GM18502 (cell line): ENCODE results near the gene PVALB.

Experiments
- ATAC-seq: cut with Tn5 transposase; IDR thresholded peaks from one replicate; pipeline ENCODE4 v1.9.1; 2021; ENCODE audit warnings: mild to moderate bottlenecking; ENCODE audit not compliant: unreplicated experiment, poor library complexity

Gene PVALB

GRCh38 chr22:36775964-36776669 lies 40.7 kb downstream of the PVALB start, which contains the start of gene IFT27:
TSS of gene IFT27 (minus strand) at chr22:36776119. CDS start at chr22:36775707, 412 bp downstream.
- peak; percentile 92 for ATAC-seq

GRCh38 chr22:36775586-36775963 lies 41.3 kb downstream of the PVALB start:
- no peak for ATAC-seq

GRCh38 chr22:36773935-36774334 lies 42.9 kb downstream of the PVALB start:
- ATAC-seq = no peak

- no peak for ATAC-seq
These were observed 44.4 kb downstream of the PVALB start for GRCh38 chr22:36772451-36772850.

GRCh38 chr22:36771356-36772063 lies 45.3 kb downstream of the PVALB start:
- ATAC-seq = no peak

- ATAC-seq = no peak
These were observed 46.2 kb downstream of the PVALB start for GRCh38 chr22:36770513-36771231.

- ATAC-seq = no peak
These were observed 47.0 kb downstream of the PVALB start for GRCh38 chr22:36769541-36770512.

- no peak for ATAC-seq
These were observed 48.2 kb downstream of the PVALB start for GRCh38 chr22:36768616-36769015.

- no peak for ATAC-seq
These were observed 48.7 kb downstream of the PVALB start for GRCh38 chr22:36768141-36768540.

GRCh38 chr22:36767035-36767775 lies 49.6 kb downstream of the PVALB start:
- ATAC-seq = no peak

GRCh38 chr22:36765943-36766450 lies 50.8 kb downstream of the PVALB start:
- ATAC-seq = no peak

GRCh38 chr22:36765131-36765942 lies 51.5 kb downstream of the PVALB start:
- ATAC-seq = no peak

GRCh38 chr22:36764641-36765040 lies 52.2 kb downstream of the PVALB start:
- ATAC-seq = no peak

GRCh38 chr22:36764060-36764459 lies 52.8 kb downstream of the PVALB start:
- no peak for ATAC-seq

GRCh38 chr22:36763576-36763975 lies 53.3 kb downstream of the PVALB start:
- ATAC-seq = no peak

- no peak for ATAC-seq
These were observed 54.1 kb downstream of the PVALB start for GRCh38 chr22:36762687-36763260.

- ATAC-seq = no peak
These were observed 55.1 kb downstream of the PVALB start for GRCh38 chr22:36761553-36762240.
